HCT116 (cell line): ENCODE measurements around the gene RPS6KC1. TPM values are rescaled to one million over a fixed set of nuclear protein-coding genes. Genes with fewer than 3 reads are reported as not detected.
"Not testable (repeated sequence)": the region's sequence is repeated elsewhere in the genome, so short reads cannot be mapped to it uniquely, and the experiment has no call there.

ENCODE experiments used
- ATAC-seq: fragments of 200-7000 bp; cut with Tn5 transposase; 2 replicates; pipeline ENCODE4 v1.9.1; 2020; ENCODE audit warnings: mild to moderate bottlenecking, moderate library complexity
- BruUV-seq: library from RNA; stranded (reverse); fragments of 400-500 nt; replicated peaks from 2 replicates; lab custom pipeline; 2021; lab: Mats Ljungman, UMichigan
- CTCF ChIA-PET: fragments of 300-600 bp; sonication (Branson Sonifier 250); formaldehyde crosslinking; loops from one replicate; lab custom pipeline; 2021; ENCODE audit warnings: antibody characterized with exemption; lab: Charles Lee
- POLR2A ChIA-PET: fragments of 300-600, 350-600 bp; sonication (Branson Sonifier 250); formaldehyde crosslinking; loops from one replicate; lab custom pipeline; 2021; ENCODE audit warnings: antibody characterized with exemption; lab: Charles Lee
- RAD21 ChIA-PET, 2 experiments: fragments of 300-600 bp; sonication (Branson Sonifier 250); formaldehyde crosslinking; loops; one replicate each; lab custom pipeline; 2023; ENCODE audit warnings: low total read pairs in 2 of 2; ENCODE audit not compliant: uncharacterized antibody in 2 of 2, unreplicated experiment in 2 of 2, low non-redundant PET in 1 of 2; lab: Charles Lee
- DNase-seq: peaks from one replicate; pipeline ENCODE4 v3.0.0-alpha.2; 2010; ENCODE audit warnings: low read depth, low spot score
- H2AFZ ChIP-seq: fragments of 200-600 bp; shearing (Covaris generic), sonication (generic); 2 replicates; pipeline ENCODE4 v1.6.1; 2017; ENCODE audit warnings: low read depth, mixed run types, mixed read lengths, antibody characterized with exemption, low read length; ENCODE audit not compliant: poor library complexity, severe bottlenecking
- H3K27ac ChIP-seq: 2 replicates; pipeline ENCODE4 v1.5.1; 2012; ENCODE audit warnings: low read depth, low read length
- H3K27me3 ChIP-seq: fragments of 200-600 bp; sonication (generic); 2 replicates; pipeline ENCODE4 v1.6.1; 2016; ENCODE audit warnings: mixed run types, low read length, mixed read lengths; ENCODE audit not compliant: insufficient read depth
- H3K36me3 ChIP-seq, 2 experiments: fragments of 200-500 bp in 1 of 2; fragments of 200-600 bp in 1 of 2; sonication (Bioruptor generic) in 1 of 2; sonication (generic) in 1 of 2; 2 replicates each; pipeline versions ENCODE4 v1.5.1 to v1.6.1; 2014 to 2016; ENCODE audit warnings: low read length in 2 of 2, inconsistent platforms in 1 of 2, mixed read lengths in 1 of 2, mixed run types in 1 of 2; ENCODE audit not compliant: insufficient read depth in 2 of 2, control insufficient read depth in 1 of 2
- H3K4me1 ChIP-seq, 2 experiments: fragments of 200-600 bp in 1 of 2; sonication (generic) in 1 of 2; 2 replicates each; pipeline versions ENCODE4 v1.5.1 to v1.6.1; 2012 to 2017; ENCODE audit warnings: low read length in 2 of 2, inconsistent platforms in 1 of 2, mild to moderate bottlenecking in 1 of 2, mixed read lengths in 1 of 2, mixed run types in 1 of 2, moderate library complexity in 1 of 2; ENCODE audit not compliant: insufficient read depth in 2 of 2, control insufficient read depth in 1 of 2
- H3K4me2 ChIP-seq: fragments of 200-600 bp; sonication (generic); 2 replicates; pipeline ENCODE4 v1.6.1; 2017; ENCODE audit warnings: mixed run types, low read length, mixed read lengths
- H3K4me3 ChIP-seq, 2 experiments: fragments of 200-600 bp in 1 of 2; sonication (generic) in 1 of 2; replicated peaks in 1 of 2; 2 replicates each; pipeline ENCODE4 v1.5.1; 2011 to 2016; ENCODE audit warnings: low read length in 2 of 2, control low read depth in 1 of 2, low read depth in 1 of 2, mild to moderate bottlenecking in 1 of 2, mixed read lengths in 1 of 2, mixed run types in 1 of 2
- H3K79me2 ChIP-seq: fragments of 200-600 bp; sonication (generic); 2 replicates; pipeline ENCODE4 v1.6.1; 2017; ENCODE audit warnings: mild to moderate bottlenecking, mixed run types, low read length, moderate library complexity, mixed read lengths; ENCODE audit not compliant: insufficient read depth
- H3K9ac ChIP-seq: fragments of 200-600 bp; sonication (generic); 2 replicates; pipeline ENCODE4 v1.6.1; 2016; ENCODE audit warnings: low read length, mixed read lengths
- H3K9me2 ChIP-seq: fragments of 200-600 bp; sonication (generic), shearing (Covaris generic); 2 replicates; pipeline ENCODE4 v1.6.1; 2017; ENCODE audit warnings: mixed run types, mild to moderate bottlenecking, moderate library complexity; ENCODE audit not compliant: insufficient read depth
- H3K9me3 ChIP-seq, 2 experiments: fragments of 200-500 bp in 1 of 2; fragments of 200-600 bp in 1 of 2; sonication (Bioruptor generic) in 1 of 2; sonication (generic) in 1 of 2; 2 replicates each; pipeline ENCODE4 v1.6.1; 2014 to 2017; ENCODE audit warnings: low read length in 2 of 2, mixed read lengths in 2 of 2, inconsistent platforms in 1 of 2, low read depth in 1 of 2, mild to moderate bottlenecking in 1 of 2, mixed run types in 1 of 2, moderate library complexity in 1 of 2; ENCODE audit not compliant: control insufficient read depth in 1 of 2, insufficient read depth in 1 of 2
- H4K20me1 ChIP-seq: fragments of 200-600 bp; sonication (generic), shearing (Covaris generic); 2 replicates; pipeline ENCODE4 v1.6.1; 2017; ENCODE audit warnings: mixed run types, mild to moderate bottlenecking, moderate library complexity; ENCODE audit not compliant: insufficient read depth
- ATF3 ChIP-seq: IDR thresholded peaks from 2 replicates; pipeline ENCODE4 v1.6.1; 2012
- CBX3 ChIP-seq: IDR thresholded peaks from 2 replicates; pipeline ENCODE4 v1.6.1; 2012; ENCODE audit warnings: low read depth
- CTCF ChIP-seq, 3 experiments: fragments of 200-600 bp in 1 of 3; sonication (generic) in 1 of 3; IDR thresholded peaks in 2 of 3; conservative IDR thresholded peaks in 1 of 3; 2 replicates each; pipeline ENCODE4 v1.5.1; 2012 to 2017; ENCODE audit warnings: low read depth in 2 of 3, low read length in 2 of 3, antibody characterized with exemption in 1 of 3, borderline replicate concordance in 1 of 3, control low read depth in 1 of 3, mild to moderate bottlenecking in 1 of 3, mixed read lengths in 1 of 3, mixed run types in 1 of 3, moderate library complexity in 1 of 3; ENCODE audit not compliant: insufficient read depth in 1 of 3
- EGR1 ChIP-seq: IDR thresholded peaks from 2 replicates; pipeline ENCODE4 v1.6.1; 2012; ENCODE audit warnings: low read depth
- ELF1 ChIP-seq: IDR thresholded peaks from 2 replicates; pipeline ENCODE4 v1.6.1; 2012; ENCODE audit warnings: low read depth, borderline replicate concordance
- EZH2 ChIP-seq: fragments of 200-600 bp; sonication (generic); IDR thresholded peaks from 2 replicates; pipeline ENCODE4 v1.6.1; 2017; ENCODE audit warnings: antibody characterized with exemption, mixed run types
- JUND ChIP-seq: IDR thresholded peaks from 2 replicates; pipeline ENCODE4 v1.6.1; 2012
- RAD21 ChIP-seq: IDR thresholded peaks from 2 replicates; pipeline ENCODE4 v1.6.1; 2012; ENCODE audit warnings: low read depth, mild to moderate bottlenecking
- REST ChIP-seq: IDR thresholded peaks from 2 replicates; pipeline ENCODE4 v1.6.1; 2012; ENCODE audit warnings: low read depth
- SIN3A ChIP-seq: IDR thresholded peaks from 2 replicates; pipeline ENCODE4 v1.6.1; 2012; ENCODE audit warnings: low read depth
- ZBTB33 ChIP-seq: IDR thresholded peaks from 2 replicates; pipeline ENCODE4 v1.6.1; 2011; ENCODE audit warnings: mild to moderate bottlenecking, low read length, moderate library complexity; ENCODE audit not compliant: insufficient replicate concordance; ENCODE audit errors: extremely low read depth
- ZFX ChIP-seq: fragments of 450-650 bp; IDR thresholded peaks from 2 replicates; pipeline ENCODE4 v1.6.1; 2017
- intact Hi-C: fragments of 100-400 bp; cut with micrococcal nuclease; formaldehyde crosslinking; loops from 2 replicates; pipeline ENCODE4 v1.10.0; 2022
- total RNA-seq: library from RNA; stranded (reverse); gene quantifications from one replicate; pipeline ENCODE4 v1.2.1, GENCODE V29; 2021; ENCODE audit not compliant: unreplicated experiment

The RPS6KC1 gene
- total RNA-seq, 1 experiment from 2014 or later, result 15.9 TPM

- ChIA-PET POLR2A (no interaction called here), RAD21 (no interaction called here), CTCF (no interaction called here)
- no peaks in the 10 kb centered on the region for H3K79me2 ChIP-seq
- no peaks in the 10 kb centered on the region for H3K36me3 ChIP-seq
- DNase-seq (no peak), ATAC-seq (no peak)
- H3K4me1 ChIP-seq, result peaks cover 4 to 8% of the 10 kb centered on the region in 2 experiments; a peak in 3 of 4 replicates
- no peak for TF ChIP-seq RAD21
- TF ChIP-seq CBX3, result no peak
- no peak for TF ChIP-seq CTCF (IDR thresholded peaks at IDR 0.05 in 2 of 3, conservative IDR thresholded peaks at IDR 0.05 in 1 of 3; ENCODE audit: borderline replicate concordance in 1 of 3, insufficient read depth in 1 of 3, low read depth in 2 of 3, low read length in 2 of 3)
- TF ChIP-seq ELF1, result no peak
- TF ChIP-seq SIN3A, result no peak
- TF ChIP-seq EZH2, result no peak
- TF ChIP-seq JUND, result no peak
- TF ChIP-seq ATF3, result no peak
- no peak for TF ChIP-seq ZBTB33
- TF ChIP-seq EGR1, result no peak
- TF ChIP-seq REST, result no peak
- TF ChIP-seq ZFX, result no peak
- no peaks in the 10 kb centered on the region for H4K20me1 ChIP-seq
- intact Hi-C loops, result no loop called here
- H3K9me2 ChIP-seq, result no peaks in the 10 kb centered on the region
- no peak overlapping the region for H2AFZ ChIP-seq
- no TSS peak for BruUV-seq
- H3K9me3 ChIP-seq, result no peaks in the 10 kb centered on the region
- no peak overlapping the region for H3K9ac ChIP-seq
- H3K27me3 ChIP-seq, result no peaks in the 10 kb centered on the region
- H3K4me3 ChIP-seq, result no peak overlapping the region
- H3K27ac ChIP-seq, result no peak overlapping the region
- no peak overlapping the region for H3K4me2 ChIP-seq
These were observed 249.4 kb downstream of the RPS6KC1 start for GRCh38 chr1:213300433-213300832.

- H2AFZ ChIP-seq, ATAC-seq, RAD21 ChIA-PET, H3K9me3 ChIP-seq, H4K20me1 ChIP-seq, H3K9me2 ChIP-seq, H3K27ac ChIP-seq, H3K4me2 ChIP-seq, POLR2A ChIA-PET, H3K9ac ChIP-seq, intact Hi-C loops, DNase-seq, H3K79me2 ChIP-seq, CTCF ChIA-PET, BruUV-seq, H3K4me1 ChIP-seq, H3K27me3 ChIP-seq, H3K4me3 ChIP-seq, H3K36me3 ChIP-seq: not testable (repeated sequence)
These were observed 250.5 kb downstream of the RPS6KC1 start for GRCh38 chr1:213301524-213301923.
